ENCODE measurements around the gene ZNF516.

DNA sequence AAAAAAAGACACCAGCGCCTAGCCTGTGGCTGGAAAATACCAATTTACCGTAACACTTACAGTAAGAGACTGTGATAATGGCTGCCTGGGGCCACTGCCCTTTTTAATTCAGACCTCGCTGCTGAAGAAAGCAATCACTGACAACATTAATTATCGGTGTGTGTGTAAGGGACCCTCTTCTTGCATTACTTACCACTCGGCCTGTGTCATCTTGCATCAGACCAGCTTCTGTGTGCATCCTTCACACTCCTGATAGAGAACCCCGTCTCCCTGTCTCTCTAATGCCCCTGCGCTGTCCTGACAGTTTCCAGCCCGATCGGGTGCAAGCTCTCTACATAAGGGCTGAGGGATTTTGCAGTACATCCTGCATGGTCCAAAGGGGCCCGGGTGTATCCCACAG lies 124.4 kb downstream of the ZNF516 start:
- TF ChIP-seq, protein P1, sequence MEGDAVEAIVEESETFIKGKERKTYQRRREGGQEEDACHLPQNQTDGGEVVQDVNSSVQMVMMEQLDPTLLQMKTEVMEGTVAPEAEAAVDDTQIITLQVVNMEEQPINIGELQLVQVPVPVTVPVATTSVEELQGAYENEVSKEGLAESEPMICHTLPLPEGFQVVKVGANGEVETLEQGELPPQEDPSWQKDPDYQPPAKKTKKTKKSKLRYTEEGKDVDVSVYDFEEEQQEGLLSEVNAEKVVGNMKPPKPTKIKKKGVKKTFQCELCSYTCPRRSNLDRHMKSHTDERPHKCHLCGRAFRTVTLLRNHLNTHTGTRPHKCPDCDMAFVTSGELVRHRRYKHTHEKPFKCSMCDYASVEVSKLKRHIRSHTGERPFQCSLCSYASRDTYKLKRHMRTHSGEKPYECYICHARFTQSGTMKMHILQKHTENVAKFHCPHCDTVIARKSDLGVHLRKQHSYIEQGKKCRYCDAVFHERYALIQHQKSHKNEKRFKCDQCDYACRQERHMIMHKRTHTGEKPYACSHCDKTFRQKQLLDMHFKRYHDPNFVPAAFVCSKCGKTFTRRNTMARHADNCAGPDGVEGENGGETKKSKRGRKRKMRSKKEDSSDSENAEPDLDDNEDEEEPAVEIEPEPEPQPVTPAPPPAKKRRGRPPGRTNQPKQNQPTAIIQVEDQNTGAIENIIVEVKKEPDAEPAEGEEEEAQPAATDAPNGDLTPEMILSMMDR (IDR thresholded peaks at IDR 0.05; ENCODE audit: borderline replicate concordance, extremely low read depth, low read length, poor library complexity, severe bottlenecking), result no peak
- TF ChIP-seq EZH2 (IDR thresholded peaks at IDR 0.05; ENCODE audit: borderline replicate concordance, low read depth, low read length, severe bottlenecking), result no peak
